Activated CD8-positive, alpha-beta memory T cell treated with anti-CD3 and anti-CD28 coated beads, Interleukin-2, amount 50 U/mL, for 1 hour (primary cell): Measurements from ENCODE around the gene SLC15A1.
A peak's percentile ranks its signal among the peaks of the same experiment; 100 is the strongest.
"Not testable (repeated sequence)": the region's sequence is repeated elsewhere in the genome, so short reads cannot be mapped to it uniquely, and the experiment has no call there.

ENCODE experiments used
- DNase-seq: peaks from one replicate; pipeline ENCODE4 v3.0.0-alpha.2; 2020; ENCODE audit errors: extremely low read depth

SLC15A1 gene

DNA sequence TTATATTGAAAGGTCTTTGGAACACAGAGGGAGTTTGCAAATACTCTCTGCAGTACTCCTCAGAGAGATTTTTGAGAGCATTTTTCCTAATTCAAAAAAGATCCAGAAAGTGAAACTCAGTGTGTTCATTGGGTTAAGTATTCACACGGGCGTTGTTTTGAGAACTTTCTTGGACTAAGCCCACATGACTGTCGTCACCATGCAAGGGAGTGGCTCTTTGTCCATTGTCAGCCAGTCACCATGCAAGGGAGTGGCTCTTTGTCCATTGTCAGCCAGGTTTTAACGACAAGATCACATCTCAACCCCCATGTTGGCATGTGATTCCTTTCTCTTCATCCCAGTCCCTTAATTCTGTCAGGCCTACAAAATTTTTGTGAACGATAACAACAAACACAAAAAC, 94.3 kb downstream of the SLC15A1 start:
- no peak for DNase-seq

DNA sequence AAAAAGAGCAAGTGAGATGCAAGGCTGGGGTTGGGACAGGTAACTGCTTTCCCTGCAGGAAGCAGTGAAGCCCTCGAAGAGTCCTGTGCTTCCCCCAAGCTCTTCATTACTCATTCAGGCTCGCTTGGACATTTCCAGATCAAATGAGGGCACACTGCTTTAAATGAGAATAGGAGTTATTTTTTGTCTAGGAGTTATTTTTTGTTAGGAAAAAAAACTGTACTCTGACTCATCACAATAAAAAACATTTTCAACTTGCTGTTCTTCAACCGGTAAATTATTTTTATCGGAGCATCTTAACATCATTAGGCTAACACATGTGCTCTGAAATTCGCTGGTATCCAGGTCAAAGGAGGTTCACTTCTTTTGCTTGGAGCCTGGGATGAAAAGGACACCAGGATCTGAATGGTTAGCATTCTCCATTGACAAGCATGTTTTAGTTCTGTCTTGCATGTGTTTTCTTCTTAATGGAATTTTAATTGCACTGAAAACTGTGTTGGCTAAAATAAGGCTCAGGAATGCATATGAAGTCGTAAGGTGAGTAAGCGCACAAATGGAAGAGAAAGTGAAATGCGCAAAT, 94.9 kb downstream of the SLC15A1 start:
- DNase-seq: no peak

DNA sequence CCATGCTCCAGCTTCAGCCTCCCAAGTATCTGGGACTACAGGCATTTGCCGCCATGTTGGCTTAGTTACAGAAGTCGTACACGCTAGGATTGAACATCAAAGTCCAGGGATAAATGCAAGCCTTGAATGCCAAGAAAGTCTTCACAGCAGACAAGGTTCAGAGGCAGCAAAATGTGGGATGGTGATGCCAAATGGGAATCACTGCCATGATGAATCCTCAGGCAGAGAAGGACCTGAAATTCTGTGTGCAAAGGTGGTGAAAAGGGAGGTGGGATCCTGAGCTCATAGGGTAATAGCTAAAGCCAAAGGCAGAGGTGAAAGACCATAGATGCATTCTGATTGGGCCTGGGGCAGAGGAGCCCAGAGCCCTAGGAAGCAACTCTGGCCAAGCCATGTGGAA, 96.2 kb downstream of the SLC15A1 start:
- no peak for DNase-seq

DNA sequence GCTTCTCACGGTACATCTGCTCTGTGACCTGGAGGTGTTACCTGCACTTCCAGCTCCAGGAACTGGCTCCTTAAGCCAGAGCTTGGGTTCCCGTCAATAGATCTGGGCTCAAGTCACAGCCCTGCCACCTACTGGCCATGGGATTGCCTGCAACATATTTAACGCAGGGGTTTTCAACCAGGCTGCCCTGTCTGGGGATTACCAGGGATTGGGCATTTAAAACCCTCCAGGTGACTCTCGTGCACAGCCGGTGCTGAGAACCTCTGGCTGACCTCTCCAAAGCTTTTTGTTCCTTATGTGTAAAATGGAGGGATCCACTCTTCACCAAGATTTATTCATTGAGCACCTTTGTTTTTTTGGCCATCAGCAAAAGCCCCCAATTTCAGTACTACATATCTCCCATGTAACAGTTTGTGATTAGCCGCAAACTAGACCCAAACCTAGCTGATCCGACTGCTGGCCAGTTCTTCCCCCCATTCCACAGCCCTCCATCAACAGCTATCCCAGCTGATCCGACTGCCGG, 98.9 kb downstream of the SLC15A1 start:
- peak; percentile 27 for DNase-seq

DNA sequence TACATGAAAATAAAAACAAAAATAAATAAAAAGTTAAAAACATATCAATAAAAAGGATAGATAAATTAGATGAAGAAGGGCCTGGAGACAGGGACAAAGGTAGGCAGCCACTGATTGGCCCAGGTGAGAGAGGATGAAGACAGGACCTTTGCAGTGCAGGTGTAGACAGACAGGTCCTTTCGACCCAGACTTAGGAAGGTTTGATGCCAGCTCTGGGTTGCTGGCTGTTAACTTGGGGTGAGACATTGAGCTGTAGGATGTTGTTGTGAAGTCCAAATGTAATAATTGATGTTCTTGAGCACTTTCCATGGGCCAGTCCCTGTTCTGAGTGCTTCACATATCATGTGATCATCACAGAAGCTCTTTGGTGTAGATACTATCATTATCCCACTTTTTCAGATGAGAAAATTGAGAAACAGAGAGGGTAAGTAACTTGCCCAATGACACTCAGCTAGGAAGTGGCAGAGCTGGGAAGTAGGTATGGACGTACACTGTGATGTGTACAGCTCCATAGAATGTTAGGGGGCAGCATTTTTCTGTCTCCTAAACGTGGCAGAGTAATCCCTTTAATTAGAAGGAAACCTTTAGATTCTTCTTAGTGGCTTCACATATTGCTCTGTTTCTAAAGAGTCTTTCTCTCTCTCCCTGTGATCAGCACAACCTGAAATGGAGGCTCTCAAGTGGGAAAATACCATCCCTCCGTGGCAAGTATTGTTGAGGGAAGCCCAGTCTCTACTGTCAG, 99.6 kb downstream of the SLC15A1 start:
- no peak for DNase-seq

DNA sequence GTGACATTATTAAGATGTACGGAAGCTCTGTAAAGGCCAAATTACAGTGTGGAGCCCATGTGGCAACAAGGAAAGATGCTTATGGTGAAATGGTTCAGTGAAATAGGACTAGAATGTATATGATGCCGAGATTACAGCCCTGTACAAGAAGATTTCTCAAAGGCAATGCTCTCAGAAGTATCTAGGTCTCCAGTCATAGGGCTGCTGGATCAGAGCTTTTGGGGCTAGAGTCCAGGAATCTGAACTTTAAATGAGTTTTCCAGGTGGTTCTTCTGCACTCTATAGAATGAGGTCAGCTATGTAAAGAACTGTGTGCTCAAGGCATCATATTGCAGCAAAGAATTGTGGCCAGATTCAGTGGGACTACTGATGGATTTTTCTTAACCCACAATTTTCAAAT, 100.2 kb downstream of the SLC15A1 start:
- no peak for DNase-seq

DNA sequence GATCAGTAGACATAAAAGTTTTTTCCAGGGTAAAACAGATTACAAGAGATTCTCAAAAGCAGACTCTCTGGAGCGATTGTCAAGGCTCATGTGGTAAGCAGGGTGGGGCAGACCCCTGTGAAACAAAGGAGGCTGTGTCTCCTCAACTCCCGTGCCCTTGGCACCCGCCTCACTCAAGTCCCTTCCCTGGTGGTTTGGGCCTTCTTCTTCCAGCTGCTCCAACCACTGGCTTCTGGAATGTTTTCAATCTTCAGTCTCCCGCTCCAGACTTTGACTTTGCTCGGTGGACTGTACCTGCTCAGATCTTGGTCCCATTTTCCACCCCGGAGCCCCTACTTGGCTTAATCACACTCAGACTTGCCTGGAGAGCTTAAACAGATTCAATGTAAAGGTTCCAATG, 100.7 kb downstream of the SLC15A1 start:
- no peak for DNase-seq

DNA sequence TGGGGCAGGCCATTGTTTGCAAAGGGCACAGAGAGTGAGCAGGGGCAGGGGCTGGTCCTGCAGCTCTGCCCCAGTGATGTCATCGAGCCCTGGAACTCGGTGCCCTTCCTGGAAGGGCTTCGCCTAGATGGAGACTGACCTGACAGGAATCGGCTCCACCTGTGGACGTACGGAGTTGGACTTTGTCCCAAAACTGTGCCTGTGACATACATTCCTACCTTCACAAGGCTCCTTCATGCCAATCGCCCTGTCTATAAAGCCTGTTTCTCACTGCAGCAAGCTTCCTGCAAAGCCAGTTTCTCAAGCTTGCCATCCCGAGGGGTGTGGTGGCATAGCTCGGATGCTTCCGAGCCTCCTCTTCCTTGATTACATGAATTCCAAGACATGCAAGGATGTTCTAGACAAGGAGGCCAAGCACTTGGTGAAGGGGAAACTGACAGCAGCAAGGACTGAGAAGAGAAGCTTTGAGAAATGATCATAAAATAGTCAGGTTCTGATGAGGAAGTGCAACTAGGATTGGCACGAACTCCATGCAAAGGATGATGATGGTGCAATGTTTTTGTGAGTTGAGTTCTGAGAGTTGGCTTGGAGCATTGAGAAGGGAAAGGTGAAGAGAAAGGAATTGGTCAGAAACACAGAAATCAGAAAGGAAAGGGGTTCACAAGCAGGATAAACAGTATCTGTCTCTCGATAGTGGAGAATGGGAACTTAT, 101.9 kb downstream of the SLC15A1 start:
- no peak for DNase-seq

DNA sequence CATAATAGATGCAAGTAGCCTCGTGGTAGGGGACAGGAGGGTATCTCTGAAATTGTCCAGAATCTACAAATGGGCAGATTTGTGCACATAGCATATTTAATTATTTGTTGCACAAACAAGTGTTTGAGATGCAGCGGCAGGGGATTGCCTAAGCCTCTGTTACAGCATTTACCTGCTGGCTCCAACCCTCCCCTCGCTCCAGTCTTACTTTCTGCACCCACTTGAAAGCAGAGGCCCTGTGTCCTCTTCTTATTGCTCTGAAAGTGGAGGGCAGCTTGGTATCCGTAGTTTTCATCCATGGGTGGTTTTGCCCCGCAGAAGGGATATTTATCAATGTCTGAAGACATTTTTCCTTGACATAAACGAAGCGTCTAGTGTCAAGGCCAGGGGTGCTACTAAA, 102.6 kb downstream of the SLC15A1 start:
- no peak for DNase-seq

DNA sequence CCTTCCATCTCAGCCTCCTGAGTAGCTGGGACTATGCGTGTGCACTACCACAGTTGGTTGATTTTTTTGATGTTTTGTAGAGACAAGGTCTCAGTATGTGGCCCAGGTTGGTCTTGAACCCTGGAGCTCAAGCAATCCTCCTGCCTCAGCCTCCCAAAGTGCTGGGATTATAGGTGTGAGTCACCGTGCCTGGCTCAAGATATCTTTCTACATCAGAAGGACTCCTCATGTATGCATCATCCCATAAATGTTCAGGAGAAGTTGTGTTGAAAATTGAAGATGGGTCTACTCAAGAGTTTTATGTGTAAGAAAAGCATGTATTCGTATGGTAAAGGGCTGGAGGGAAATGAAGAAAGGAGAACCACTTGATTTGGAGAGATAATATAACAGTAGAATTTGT, 103.8 kb downstream of the SLC15A1 start:
- no peak for DNase-seq

DNA sequence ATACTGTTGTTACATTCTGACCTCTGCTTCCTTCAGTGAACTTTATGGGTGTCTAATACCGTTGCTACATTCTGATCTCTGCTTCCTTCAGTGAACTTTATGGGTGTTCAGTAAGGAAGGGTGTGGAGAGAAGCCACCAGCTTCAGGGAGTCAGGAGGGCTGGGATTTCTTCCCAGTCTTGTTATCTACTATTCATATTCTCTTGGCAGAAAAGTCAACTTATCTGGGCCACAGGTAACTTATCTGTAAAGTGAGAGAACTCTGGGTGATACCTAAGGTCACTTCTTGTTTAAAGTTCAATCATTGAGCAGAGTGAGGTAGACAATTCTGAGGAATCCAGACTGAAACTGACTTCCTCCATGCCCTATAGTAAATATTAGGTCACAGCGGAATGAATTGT, 104.3 kb downstream of the SLC15A1 start:
- no peak for DNase-seq

DNA sequence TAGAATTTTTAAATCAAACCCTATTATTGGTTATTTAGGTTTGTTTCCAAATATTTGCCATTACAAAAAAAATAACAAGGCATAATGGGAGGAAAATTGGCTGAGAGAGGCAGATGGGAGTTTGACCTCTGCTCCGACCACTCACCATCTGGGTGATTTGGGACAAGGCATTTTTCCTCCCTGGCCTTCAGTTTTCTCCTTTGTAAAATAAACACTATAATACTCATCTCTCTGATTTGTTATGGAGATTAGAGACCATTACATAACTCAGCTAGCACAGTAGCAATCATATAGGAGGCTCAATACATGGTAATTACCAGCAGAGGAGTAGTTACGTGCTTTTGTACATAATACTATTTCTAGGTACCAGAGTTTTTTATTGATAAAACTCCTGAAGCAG, 105.4 kb downstream of the SLC15A1 start:
- no peak for DNase-seq

DNA sequence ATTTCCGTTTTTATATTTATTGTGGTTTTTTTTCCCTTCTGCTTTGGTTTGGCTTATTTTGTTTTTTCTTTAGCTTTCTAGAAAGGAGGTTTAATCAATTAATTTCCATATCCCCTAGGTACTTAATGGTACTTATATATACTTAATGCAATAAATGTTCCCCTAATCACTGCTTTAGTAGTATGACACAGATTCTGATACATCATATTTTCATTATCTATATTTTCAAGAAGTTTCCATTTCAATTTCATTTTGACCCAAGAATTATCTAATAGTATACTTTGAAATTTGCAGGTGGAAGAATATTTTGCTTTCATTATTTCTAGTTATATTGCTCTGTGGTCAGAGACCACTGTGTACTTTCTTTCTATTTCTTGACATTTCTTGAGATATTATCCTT, 109.0 kb downstream of the SLC15A1 start:
- DNase-seq: no peak

DNA sequence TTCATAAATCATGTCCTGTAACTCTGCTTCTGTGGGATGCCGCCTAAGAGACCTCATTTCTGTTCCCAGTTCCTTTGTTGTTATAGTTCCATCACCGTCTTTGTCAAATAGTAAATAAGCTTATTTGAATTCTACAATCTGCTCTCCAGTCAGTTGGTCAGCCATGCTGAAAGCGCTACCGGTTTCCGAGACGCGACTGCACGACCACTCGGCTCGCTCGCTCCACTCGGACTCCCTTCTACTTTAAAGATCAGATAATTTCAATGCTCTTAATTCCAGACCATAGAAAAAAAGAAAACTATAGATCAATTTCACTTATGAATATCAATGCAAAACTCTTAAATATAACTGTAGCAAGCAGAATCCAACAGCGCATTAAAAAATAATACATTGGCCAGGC, 111.4 kb downstream of the SLC15A1 start:
- DNase-seq: no peak

DNA sequence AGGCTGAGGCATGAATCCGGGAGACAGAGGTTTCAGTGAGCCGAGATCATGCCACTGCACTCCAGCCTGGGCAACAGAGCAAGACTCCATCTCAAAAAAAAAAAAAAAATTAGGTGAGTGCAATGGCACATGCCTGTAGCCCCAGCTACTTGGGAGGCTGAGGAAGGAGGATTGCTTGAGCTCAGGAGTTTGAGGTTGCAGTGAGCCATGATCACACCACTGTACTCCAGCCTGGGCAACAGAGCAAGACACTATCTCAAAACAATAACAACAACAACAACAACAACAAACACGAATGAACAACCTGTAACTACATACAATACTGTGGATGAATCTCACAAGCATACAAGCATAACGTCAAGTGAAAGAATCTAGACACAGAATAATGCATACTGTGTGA, 112.7 kb downstream of the SLC15A1 start:
- not testable (repeated sequence) for DNase-seq

DNA sequence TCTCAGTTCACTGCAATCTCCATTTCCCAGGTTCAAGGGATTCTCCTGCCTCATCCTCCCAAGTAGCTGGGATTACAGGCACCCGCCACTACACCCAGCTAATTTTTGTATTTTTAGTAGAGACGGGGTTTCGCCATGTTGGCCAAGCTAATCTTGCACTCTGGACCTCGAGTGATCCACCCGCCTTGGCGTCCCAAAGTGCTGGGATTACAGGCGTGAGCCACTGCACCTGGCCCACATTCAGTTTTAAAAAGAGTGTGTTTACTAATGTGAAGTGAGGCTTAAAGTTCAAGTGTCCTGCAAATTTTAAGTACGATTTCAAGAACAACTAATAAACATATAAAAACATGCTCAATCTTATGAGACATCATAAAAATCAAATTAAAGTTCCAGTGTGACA, 114.1 kb downstream of the SLC15A1 start:
- DNase-seq: not testable (repeated sequence)
